Measurements from ENCODE around the gene NPW. TPM values are rescaled to one million over a fixed set of nuclear protein-coding genes. Genes with fewer than 3 reads are reported as not detected.

The NPW gene
- total and polyA plus RNA-seq, 2 donors (not counting 3 experiments of a cell fraction or from before 2014, with no cell fraction given), result 0.84 to 3.3 TPM

DNA sequence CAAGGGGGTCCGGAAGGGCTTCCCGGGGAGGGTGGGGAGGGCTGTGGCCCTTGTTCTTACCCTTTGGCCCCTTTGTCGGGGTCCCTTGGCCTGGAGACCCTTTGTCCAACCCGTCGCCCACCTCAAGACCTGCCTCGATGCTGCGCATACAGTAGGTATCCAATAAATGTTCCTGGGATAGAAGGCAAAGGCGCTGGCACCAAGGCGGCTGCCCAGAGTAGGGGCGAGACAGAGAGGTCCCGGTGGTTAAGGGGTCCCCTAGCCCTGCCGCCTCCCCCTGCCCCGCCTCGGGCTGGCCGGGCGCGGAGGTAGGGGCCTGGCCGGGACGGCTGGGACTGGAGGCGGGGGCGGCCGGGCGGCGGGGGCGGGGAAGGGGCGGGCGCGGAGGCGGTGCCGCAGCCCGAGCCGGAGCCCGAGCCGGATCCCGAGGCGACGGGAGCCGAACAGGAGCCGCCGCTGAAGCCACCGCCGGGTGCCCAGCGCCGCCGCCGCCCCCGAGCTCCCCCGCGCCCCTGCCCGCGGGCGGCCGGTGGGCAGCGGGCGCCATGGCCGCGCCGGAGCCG, 7.0 kb downstream of the NPW start, which contains the start of gene NHERF2:
Gene NHERF2 (plus strand): TSS at position 442 of the 563 bp plus-strand sequence. CDS start 104 bp downstream, at position 546.
- H3K27ac ChIP-seq (ENCODE audit: insufficient read depth, low read depth, low read length), result no peak within 1 kb of the TSS
- no peak for DNase-seq (ENCODE audit: low read depth, low spot score)
- no peaks in the 10 kb centered on the region for H3K9me3 ChIP-seq (replicated peaks; ENCODE audit: control insufficient read depth, insufficient read depth, low read length)
- TF ChIP-seq GATA2 (IDR thresholded peaks at IDR 0.05; ENCODE audit: insufficient read depth, insufficient read length, low read depth, low read length), result no peak
- peak; percentile 22 for TF ChIP-seq POLR2A (IDR thresholded peaks at IDR 0.05; ENCODE audit: low read depth, low read length)
- peak; percentile 20 for TF ChIP-seq POLR2AphosphoS5 (IDR thresholded peaks at IDR 0.05; ENCODE audit: insufficient read depth, low read depth, low read length)
- intact Hi-C loops (cut with micrococcal nuclease), result no loop called here
- H3K4me3 ChIP-seq (replicated peaks in 1 of 3; ENCODE audit: insufficient read depth in 1 of 3, low read depth in 1 of 3, low read length in 3 of 3), result peak within 1 kb of the TSS; percentile 2 to 54 (median 20)
- no TSS peak for BruUV-seq (replicated peaks)
- peak within 1 kb of the TSS; percentile 16 for H3K4me2 ChIP-seq (ENCODE audit: insufficient read depth, low read length)
- POLR2A ChIA-PET, result interaction anchor here (1.5 kb wide), 1 partner anchor 129 kb away, joined by 6 read pairs; the partner anchor contains the start of gene TRAF7
- H3K9ac ChIP-seq (replicated peaks; ENCODE audit: extremely low read depth, insufficient read depth, low read length), result peak within 1 kb of the TSS; percentile 44
- H3K9me1 ChIP-seq (replicated peaks; ENCODE audit: control insufficient read depth, extremely low read depth, insufficient read depth, low read length), result no peaks in the 10 kb centered on the region
- H2AFZ ChIP-seq (ENCODE audit: low read depth, low read length), result peak within 1 kb of the TSS; percentile 58
- H4K20me1 ChIP-seq (replicated peaks; ENCODE audit: control insufficient read depth, extremely low read depth, insufficient read depth, low read length), result no peaks in the 10 kb centered on the region
- H3K36me3 ChIP-seq (ENCODE audit: control insufficient read depth in 2 of 2, extremely low read depth in 1 of 2, insufficient read depth in 2 of 2, low read length in 2 of 2), result no peaks in the 10 kb centered on the region
- peaks cover 31% of the 10 kb centered on the region for H3K4me1 ChIP-seq (ENCODE audit: control insufficient read depth, extremely low read depth, insufficient read depth, low read length)
- H3K27me3 ChIP-seq (ENCODE audit: control insufficient read depth in 2 of 2, insufficient read depth in 2 of 2, low read length in 2 of 2), result no peaks in the 10 kb centered on the region
- no peak for FAIRE-seq
- peaks cover 15% of the 10 kb centered on the region for H3K79me2 ChIP-seq (ENCODE audit: control insufficient read depth, insufficient read depth, low read length)
- CTCF ChIA-PET, result interaction anchor here (0.7 to 2.0 kb wide), 4 partner anchors 64 to 454 kb away, joined by 3 to 18 read pairs (median 4); no protein-coding TSS in a partner anchor
- dilution Hi-C loops (cut with MboI; ENCODE audit: extremely low pct_ligation_motif_present, low sequenced_read_pairs), result loop anchor here (25.0 kb wide), 1 partner anchor 136 kb away; the partner anchor contains the start of gene TRAF7

DNA sequence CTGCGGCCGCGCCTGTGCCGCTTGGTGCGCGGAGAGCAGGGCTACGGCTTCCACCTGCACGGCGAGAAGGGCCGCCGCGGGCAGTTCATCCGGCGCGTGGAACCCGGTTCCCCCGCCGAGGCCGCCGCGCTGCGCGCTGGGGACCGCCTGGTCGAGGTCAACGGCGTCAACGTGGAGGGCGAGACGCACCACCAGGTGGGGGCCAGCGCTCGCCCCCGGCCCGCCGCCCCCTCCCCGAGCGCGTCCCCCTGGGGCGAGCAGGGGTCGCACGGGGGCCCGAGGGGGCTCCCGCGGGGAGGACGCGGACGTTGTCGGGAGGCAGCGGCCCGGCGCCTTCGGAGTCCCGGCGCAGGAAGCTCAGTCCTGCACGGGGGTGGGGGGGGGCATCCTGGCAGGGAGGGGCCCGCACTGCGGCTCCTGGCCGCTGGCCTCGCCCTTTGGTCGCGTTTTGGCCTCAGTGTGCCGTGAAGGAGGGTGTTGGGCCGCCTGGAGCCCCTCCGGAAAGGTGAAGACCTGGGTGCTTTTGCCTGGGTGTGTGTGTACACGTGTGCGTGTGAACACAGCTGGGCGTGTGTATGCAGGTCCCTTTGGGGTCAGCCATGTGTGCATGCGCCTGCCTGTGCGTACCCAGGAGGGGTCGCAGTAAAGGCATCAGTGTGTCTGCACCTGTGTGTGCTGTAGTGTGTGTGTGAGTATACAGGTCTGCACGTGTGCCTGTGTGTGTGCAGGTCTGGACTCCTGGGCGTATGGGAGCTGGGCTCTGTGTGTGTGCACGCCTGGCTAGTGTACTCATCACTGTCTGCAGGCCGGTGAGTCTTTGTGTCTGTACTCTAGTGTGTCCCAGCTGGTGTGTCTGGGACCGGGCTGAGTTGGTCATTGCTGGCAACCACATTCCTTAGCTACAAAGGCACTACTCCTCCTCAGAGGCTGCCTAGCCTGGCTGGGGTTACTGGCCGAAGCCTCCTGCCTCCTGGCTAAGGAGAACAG, 7.7 kb downstream of the NPW start:
- Histone ChIP-seq H2AFZ (ENCODE audit: low read depth, low read length) (no peak overlapping the region), H3K79me2 (ENCODE audit: control insufficient read depth, insufficient read depth, low read length) (peaks cover 15% of the 10 kb centered on the region), H3K27ac (ENCODE audit: insufficient read depth, low read depth, low read length) (no peak overlapping the region), H3K36me3 (ENCODE audit: control insufficient read depth in 2 of 2, extremely low read depth in 1 of 2, insufficient read depth in 2 of 2, low read length in 2 of 2) (no peaks in the 10 kb centered on the region), H3K4me3 (replicated peaks in 1 of 3; ENCODE audit: insufficient read depth in 1 of 3, low read depth in 1 of 3, low read length in 3 of 3) (peak overlapping the region; percentile 2 to 54 (median 20)), H3K9me3 (replicated peaks; ENCODE audit: control insufficient read depth, insufficient read depth, low read length) (no peaks in the 10 kb centered on the region), H3K27me3 (ENCODE audit: control insufficient read depth in 2 of 2, insufficient read depth in 2 of 2, low read length in 2 of 2) (no peaks in the 10 kb centered on the region), H3K9me1 (replicated peaks; ENCODE audit: control insufficient read depth, extremely low read depth, insufficient read depth, low read length) (no peaks in the 10 kb centered on the region), H3K9ac (replicated peaks; ENCODE audit: extremely low read depth, insufficient read depth, low read length) (peak overlapping the region; percentile 44), H3K4me2 (ENCODE audit: insufficient read depth, low read length) (peak overlapping the region; percentile 16), H3K4me1 (ENCODE audit: control insufficient read depth, extremely low read depth, insufficient read depth, low read length) (peaks cover 33% of the 10 kb centered on the region), H4K20me1 (replicated peaks; ENCODE audit: control insufficient read depth, extremely low read depth, insufficient read depth, low read length) (no peaks in the 10 kb centered on the region)
- no peak for TF ChIP-seq POLR2A (IDR thresholded peaks at IDR 0.05; ENCODE audit: low read depth, low read length)
- CTCF ChIA-PET, result interaction anchor here (0.7 to 2.0 kb wide), 8 partner anchors 17 to 453 kb away, joined by 3 to 18 read pairs (median 4); partner anchors contain the start of genes NTHL1 and TSC2
- dilution Hi-C loops (cut with MboI; ENCODE audit: extremely low pct_ligation_motif_present, low sequenced_read_pairs), result loop anchor here (25.0 kb wide), 1 partner anchor 135 kb away; the partner anchor contains the start of gene TRAF7
- DNase-seq (ENCODE audit: low read depth, low spot score) (peak; percentile 57), FAIRE-seq (peak; percentile 68)
- intact Hi-C loops (cut with micrococcal nuclease), result no loop called here
- BruUV-seq (replicated peaks), result no TSS peak
- POLR2A ChIA-PET, result interaction anchor here (0.6 to 1.5 kb wide), 2 partner anchors 128 to 289 kb away, joined by 6 read pairs; partner anchors contain the start of gene TRAF7
